Stimulated activated CD4-positive, alpha-beta T cell treated with anti-CD3 and anti-CD28 coated beads, Interleukin-12 subunit alpha, Interleukin-12 subunit beta, amount 100 ng/mL, for 48 hours (primary cell): ENCODE measurements around the gene RPRM.
"Not testable (repeated sequence)": the region's sequence is repeated elsewhere in the genome, so short reads cannot be mapped to it uniquely, and the experiment has no call there.

Experiments used
- DNase-seq, 3 donors: peaks; one replicate each; pipeline ENCODE4 v3.0.0-alpha.2; 2020; ENCODE audit warnings: low read depth in 2 of 3, low spot score in 1 of 3

RPRM gene

DNA sequence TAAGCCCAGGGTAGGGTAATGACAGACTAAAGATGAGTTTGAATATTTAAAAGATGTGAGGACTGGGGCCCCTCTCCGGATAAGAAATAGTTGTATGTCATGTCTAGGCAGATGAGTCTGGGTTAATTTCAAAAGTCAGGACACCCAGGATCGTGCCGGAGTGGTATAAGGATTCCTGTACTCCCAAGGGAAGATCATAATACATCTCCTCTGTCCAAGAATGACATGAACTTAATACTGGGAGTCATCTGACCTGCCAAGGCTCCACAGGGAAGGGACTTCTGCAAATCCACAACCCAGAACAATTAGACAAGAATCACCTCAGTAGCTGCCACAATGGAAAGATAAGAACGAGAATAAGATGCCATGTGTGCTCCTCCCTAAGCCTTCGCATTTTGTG, 17.1 kb downstream of the RPRM start:
- DNase-seq: no peak

DNA sequence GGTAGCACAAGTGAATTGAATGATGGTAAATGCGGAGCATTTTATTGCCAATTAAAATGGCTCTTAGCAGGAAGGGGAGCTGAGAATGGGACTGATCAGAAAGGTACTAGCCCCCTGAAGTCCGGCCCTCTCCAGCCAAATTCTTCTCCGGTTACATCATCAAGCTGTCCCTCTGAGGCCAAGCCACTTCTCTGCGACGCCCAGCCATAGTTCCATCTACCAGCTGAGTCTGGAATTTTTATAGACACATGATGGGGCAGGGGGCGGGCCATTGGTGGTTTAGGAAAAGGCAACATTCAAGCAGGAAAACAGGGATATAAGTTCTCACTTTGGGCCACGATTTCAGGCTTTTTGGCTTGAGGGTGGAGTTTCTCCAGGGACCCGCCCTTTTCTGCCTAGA, 22.7 kb downstream of the RPRM start:
- DNase-seq: no peak

DNA sequence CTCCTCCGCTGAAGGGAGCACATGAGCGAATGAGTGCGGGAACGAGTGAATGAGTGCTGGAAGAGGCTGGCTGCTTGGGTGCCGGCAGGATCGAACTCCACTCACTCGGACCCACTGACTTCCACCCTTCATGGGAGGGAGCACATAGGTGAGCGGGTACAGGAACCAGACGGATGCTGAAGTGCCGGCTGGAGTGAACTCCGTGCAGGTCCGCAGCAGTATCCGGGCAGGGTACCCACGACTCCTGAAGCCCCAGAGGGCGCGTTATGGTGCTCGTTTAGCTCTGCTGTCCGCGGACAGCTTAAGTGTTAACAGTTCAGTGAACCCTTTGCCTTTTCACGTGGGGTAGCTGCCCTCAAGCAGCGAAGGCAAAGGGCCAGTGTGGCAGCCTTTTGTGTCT, 23.2 kb downstream of the RPRM start:
- no peak for DNase-seq

DNA sequence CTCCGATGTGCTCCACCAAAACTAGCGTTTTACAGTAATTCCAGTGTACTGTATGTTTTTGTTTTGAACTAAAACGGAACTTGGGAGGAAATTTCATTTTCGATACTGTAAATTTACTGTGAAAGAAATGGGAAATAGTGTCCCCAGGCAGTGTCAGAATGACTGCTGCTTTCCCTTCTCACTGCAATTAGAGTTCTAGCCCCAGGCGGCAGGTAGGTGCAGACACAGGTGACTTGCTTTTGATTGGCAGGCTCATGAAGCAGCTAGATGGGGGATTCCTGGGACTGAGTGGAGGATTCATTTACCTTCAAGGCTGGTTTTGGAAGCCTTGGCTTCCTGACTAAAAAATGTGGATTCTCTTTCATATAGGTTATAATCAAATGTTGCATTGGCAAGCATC, 27.0 kb downstream of the RPRM start:
- no peak for DNase-seq

DNA sequence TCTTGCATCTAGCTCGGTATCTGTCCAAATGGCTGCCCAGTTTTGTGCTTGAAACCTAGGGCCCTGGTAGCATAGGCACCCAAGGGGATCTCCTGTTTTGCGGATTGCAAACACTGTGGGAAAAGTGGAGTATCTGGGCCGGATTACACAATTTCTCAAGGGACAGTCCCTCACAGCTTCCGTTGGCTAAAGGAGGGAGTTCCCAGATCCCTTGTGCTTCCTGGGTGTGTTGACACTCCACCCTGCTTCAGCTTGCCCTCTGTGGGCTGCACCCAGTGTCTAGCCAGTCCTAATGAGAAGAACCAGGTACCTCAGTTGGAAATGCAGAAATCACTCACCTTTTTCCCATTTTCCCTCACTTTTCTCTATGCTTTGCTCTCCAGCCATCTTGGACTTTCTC, 35.5 kb downstream of the RPRM start:
- DNase-seq: no peak

DNA sequence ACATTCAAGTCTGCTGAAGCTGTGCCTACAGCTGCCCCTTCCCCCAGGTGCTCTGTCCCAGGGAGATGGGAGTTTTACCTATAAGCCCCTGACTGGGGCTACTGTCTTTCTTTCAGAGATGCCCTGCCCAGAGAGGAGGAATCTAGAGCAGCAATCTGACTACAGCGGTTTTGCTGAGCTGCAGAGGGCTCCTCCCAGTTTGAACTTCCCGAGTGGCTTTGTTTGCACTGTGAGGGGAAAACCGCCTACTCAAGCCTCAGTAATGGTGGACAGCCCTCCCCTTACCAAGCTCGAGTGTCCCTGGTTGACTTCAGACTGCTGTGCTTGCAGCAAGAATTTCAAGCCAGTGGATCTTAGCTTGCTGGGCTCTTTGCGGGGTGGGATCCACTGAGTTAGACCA, 35.9 kb downstream of the RPRM start:
- not testable (repeated sequence) for DNase-seq

DNA sequence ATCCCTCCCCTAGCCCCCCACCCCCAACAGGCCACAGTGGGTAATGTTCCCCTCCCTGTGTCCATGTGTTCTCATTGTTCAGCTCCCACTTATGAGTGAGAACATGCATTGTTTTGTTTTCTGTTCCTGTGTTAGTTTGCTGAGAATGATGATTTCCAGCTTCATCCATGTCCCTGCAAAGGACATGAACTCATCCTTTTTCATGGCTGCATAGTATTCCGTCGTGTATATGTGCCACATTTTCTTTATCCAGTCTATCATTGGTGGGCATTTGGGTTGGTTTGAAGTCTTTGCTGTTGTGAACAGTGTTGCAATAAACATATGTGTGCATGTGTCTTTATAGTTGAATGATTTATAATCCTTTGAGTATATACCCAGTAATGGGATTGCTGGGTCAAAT, 38.5 kb downstream of the RPRM start:
- not testable (repeated sequence) for DNase-seq

DNA sequence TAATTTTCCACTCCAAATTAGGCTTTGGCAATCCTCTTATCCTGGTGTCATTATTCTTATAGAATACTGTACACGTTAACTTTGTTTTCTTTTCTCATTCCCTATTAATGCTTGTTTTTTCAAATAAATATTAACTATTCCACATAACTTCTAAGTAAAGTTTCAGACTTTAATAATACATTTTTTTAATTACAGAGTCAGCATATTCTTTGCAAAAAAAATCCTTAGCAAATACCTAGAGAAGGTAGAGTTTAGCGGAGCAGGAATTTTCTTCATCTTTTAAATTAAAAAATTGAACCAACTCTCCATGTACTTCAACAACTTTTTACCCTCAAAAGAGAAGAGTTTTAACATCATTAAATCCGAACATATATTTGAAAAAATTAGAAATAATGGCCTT, 45.2 kb downstream of the RPRM start:
- DNase-seq: no peak

DNA sequence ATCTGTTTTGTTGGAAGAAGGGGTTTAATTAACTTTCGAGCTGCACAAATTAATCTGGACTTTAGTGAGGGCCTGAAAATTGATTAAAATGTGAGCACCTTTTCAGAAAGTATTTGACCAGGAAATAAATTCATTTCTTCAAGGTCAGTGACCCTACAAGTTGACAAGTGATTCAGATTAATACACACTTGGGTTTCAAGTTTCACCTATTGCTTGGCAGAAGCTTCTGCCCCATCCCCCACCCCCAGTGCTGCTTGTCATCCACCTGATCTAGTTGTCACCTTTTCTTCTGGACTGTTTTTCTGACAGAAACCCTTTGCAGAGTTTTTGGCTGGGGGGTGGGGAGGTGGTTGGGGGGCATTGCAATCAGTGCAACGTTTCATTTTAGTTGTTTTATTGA, 46.2 kb downstream of the RPRM start:
- no peak for DNase-seq

DNA sequence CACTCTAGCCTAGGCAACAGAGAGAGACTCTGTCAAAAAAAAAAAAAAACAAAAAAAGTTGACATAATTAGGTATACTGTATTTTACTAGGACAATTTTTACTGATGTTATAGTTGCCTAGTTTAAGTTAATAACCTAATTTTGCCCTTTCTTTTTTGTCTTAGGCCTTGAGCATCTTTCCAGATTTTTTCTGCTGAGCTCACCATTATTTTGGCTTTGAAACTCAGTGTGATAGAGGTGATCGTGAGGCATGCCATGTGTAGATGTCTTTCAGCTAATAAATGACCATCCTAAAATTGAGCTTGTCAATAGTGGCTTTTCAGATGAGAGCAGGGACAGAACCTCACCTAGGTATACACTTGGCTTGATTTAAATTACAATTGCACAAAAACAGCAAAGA, 47.4 kb downstream of the RPRM start:
- DNase-seq: no peak
